ENCODE results near the gene PHKA1. TPM values are rescaled to one million over a fixed set of nuclear protein-coding genes. Genes with fewer than 3 reads are reported as not detected.
A peak's percentile ranks its signal among the peaks of the same experiment; 100 is the strongest.
"Not testable (repeated sequence)": the region's sequence is repeated elsewhere in the genome, so short reads cannot be mapped to it uniquely, and the experiment has no call there.

Gene PHKA1
- polyA plus RNA-seq, 12 donors: 2.9 to 5.2 (median 3.6) TPM; not detected in 2

DNA sequence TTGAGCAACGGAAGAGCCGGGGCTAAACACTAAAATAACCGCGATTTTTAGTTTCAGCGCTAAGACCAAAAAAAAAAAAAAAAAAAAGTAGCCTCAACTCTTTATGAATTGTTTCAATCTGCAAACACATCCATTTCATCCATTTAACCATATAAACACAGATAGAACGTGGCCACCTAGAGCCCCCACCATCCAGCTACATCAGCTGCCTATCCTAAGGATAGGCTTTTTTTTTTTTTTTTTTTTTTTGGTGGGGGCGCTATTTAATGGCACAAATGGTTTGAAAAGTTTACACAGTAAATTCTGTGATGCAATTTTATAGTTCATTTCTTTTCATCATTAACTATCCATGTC, 141.0 kb downstream of the PHKA1 start:
- DNase-seq: no peak

- peak; percentile 86 for DNase-seq
Observed at GRCh38 chrX:72572248-72573157, 141.6 kb downstream of the PHKA1 start, which contains the start of gene HDAC8. Gene HDAC8, minus strand, starts transcription at chrX:72572843. Its CDS starts 82 bp downstream, at chrX:72572761.

DNA sequence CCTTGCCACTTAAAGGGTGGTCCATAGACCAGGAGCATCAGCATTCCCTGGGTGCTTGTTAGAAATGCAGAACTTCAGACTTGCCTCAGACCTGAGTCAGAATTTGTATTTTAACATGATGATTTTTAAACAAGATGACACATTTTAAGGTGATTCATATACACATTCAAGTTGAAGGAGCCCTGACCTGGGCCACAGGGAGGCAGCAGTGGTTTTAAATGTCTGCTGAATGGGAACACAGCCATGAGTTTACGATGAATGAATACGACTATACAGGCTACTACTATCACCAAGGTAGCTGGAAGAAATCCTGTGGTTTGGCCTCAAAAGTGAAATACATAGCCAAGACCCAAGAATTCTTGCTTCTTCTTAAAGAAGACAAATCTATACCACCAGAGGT, 144.3 kb downstream of the PHKA1 start:
- DNase-seq: no peak

GRCh38 chrX:72568406-72569092, 145.6 kb downstream of the PHKA1 start:
- DNase-seq: no peak

DNA sequence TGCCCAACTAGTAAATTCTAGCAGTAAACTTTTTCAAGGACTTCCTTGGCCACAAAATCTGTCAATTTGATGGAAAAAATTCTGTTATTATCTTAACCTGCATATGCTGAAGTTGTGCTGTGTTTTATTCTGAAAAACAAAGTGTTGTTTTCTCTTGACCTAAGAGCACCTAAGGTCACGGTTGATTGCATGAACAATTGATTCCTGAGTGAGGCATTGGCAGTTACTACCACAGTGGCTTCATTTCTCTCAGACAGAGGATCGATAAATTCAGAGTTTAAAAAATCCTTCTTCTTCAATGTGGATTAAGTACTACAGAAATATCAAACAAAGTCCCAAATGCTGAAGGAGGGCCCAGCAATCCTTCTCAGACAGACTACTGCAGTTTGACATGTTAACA, 147.7 kb downstream of the PHKA1 start:
- DNase-seq: no peak

DNA sequence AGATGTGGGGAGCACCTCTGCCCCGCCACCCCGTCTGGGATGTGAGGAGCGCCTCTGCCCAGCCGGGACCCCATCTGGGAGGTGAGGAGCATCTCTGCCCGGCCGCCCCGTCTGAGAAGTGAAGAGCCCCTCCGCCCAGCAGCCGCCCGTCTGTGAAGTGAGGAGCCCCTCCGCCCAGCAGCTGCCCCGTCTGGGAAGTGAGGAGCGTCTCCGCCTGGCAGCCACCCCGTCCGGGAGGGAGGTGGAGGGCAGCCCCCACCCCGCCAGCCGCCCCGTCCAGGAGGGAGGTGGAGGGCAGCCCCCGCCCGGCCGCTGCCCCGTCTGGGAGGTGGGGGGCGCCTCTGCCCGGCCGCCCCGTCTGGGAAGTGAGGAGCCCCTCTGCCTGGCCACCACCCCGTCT, 154.5 kb downstream of the PHKA1 start:
- not testable (repeated sequence) for DNase-seq

DNA sequence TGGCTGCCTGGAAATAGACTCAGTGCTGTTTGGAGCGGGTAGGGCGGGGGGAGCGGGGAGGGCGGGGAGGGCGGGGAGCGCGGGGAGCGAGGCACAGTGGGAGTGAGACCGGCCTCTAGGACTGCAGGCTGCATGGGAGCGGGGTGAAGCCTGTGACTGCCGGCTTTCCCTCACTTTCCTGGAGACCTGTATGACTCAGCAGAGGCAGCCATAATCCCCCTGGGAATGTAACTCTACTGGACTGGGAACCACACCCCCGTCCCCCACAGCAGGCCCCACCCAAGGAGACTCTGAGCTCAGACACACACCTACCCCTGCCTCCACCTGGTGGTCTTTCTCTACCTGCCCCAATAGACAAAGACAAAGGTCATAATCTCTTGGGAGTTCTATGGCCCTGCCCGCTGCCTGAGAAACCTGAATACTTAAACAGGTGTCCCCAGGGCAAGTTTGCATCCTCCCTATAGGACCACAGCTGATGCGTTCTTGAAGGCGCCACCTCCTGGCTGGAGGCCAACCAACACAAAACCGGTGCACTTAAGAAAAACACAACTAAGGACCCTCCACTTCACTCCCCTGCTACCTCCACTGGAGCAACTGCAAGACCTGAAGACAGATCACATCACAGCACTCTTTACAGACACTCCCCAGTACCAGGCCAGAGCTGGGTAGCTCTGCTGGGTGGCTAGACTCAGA, 159.5 kb downstream of the PHKA1 start:
- DNase-seq: no peak

GRCh38 chrX:72552443-72552842, 161.7 kb downstream of the PHKA1 start:
- not testable (repeated sequence) for DNase-seq

- no peak for DNase-seq
Observed at GRCh38 chrX:72545990-72546389, 168.1 kb downstream of the PHKA1 start.

GRCh38 chrX:72540318-72540717, 173.8 kb downstream of the PHKA1 start:
- peak; percentile 28 for DNase-seq

DNA sequence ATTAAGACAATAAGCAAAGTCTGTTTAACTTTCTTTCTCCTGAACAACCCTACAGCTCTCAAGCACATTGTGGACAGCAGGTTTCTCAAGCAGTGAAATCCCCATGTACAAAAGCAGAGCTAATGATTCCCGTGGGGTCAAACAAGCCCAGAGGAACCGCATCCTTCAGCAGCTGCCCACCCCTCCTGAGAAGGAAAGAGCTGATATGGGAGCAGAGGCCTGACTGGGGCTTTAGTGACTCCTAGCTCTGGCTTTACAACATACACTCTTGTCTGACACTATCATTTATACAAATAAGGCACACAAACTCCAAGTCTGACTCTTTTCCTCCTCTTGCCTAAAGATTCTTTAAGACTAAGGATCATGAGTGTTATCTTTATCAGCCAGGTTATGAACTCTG, 174.3 kb downstream of the PHKA1 start:
- peak; percentile 16 for DNase-seq

DNA sequence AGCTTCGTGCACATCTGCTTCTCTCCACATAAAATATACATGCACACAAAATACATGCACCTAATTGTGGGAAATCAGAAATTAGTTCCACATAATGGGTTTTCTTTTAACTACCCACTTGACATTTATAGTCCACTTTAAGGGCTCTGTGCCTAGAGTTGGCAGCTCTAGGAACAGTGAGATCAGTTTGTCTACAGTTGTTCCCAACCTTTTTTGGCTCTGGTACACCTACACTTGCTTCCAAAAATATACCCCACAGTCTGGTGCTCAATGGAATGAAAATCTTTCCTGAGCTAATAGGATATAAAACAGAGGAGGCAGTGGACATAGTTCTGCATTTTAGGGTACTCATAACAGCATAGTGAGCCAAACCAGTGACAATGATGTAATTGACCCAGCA, 177.6 kb downstream of the PHKA1 start:
- no peak for DNase-seq

DNA sequence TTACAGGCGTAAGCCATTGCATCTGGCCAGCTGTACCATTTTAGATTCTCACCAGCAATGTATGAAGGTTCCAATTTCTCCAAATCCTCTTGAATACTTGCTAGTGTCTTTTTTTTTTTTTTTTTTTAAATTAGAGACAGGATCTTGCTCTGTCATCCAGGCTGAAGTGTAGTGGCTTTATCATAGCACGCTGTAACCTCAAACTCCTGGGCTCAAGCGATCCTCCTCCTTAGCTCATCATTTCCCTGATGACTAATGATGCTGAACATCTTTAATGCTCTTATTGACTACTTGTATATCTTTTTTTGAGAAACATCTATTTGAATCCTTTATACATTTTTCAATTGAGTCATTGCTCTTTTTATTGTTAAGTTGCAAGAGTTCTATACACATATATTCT, 181.7 kb downstream of the PHKA1 start:
- no peak for DNase-seq

Other genes starting within 250 kb of the PHKA1 start
- 10 to 100 TPM in 11 of 12 donors, not detected in 1; 12.6 to 31.2 (median 19.2) TPM for gene HDAC8, start 141.5 kb downstream of the PHKA1 start, polyA plus RNA-seq (ENCODE audit: insufficient read length in 12 of 12)
- 1 to 10 TPM in 3 of 12 donors, under 1 TPM in 7, not detected in 2; 0.41 to 1.7 (median 0.78) TPM for gene DMRTC1B, start 62.6 kb upstream of the PHKA1 start, polyA plus RNA-seq (ENCODE audit: insufficient read length in 12 of 12)
- not detected for gene FAM236B, start 68.4 kb upstream of the PHKA1 start, polyA plus RNA-seq (ENCODE audit: insufficient read length in 12 of 12)
- gene FAM236D, start 93.9 kb upstream of the PHKA1 start, polyA plus RNA-seq (ENCODE audit: insufficient read length in 12 of 12): not detected
- not detected for gene FAM236C, start 198.3 kb upstream of the PHKA1 start, polyA plus RNA-seq (ENCODE audit: insufficient read length in 12 of 12)
- gene FAM236A, start 223.9 kb upstream of the PHKA1 start, polyA plus RNA-seq (ENCODE audit: insufficient read length in 12 of 12): under 1 TPM in 1 of 12 donors, not detected in 11; 0.39 TPM
- gene DMRTC1, start 229.5 kb upstream of the PHKA1 start, polyA plus RNA-seq (ENCODE audit: insufficient read length in 12 of 12): 1 to 10 TPM in 2 of 12 donors, under 1 TPM in 4, not detected in 6; 0.20 to 1.2 (median 0.64) TPM

Measured in muscle of arm (tissue), 12 donors.